ENCODE results near the gene LARGE1.

Gene LARGE1

DNA sequence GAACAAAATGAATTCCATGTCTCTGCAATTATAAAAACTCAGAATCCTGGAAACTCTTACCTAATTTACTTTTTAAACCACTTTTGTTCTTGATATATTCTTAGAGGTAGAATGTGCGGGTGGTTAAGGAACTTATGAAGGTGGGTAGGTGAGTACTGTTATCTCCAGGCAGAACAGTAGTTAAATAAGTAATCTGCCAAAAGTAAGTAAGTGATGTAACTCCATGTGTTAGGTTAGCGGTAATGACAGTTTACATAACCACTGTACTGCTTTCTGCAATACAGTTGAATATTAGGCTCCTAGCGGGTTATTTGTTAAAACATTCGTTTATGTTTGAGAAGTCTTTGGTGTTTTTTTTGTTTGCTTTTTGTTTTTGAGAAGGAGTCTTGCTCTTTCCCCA, 7.1 kb downstream of the LARGE1 start:
- DNase-seq (ENCODE audit: low read depth), result no peak

DNA sequence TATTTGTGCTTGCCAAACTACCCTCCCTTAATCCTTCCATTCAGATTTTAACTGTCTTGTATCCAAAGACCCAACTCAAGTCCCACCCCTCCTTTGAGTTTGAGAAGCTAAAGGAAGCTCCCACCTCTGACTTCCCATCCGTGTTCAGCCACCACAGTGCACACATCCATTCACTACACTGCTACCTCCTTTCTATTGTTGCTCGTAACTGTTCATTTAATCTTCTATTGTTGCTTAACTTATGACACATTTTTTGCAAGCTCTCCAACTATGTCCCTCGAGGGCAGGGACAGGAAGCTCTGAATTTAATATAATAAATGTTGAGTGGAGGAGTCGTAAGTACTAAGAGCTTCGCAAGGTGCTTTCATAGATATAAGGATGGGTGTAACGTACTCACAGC, 10.4 kb downstream of the LARGE1 start:
- no peak for DNase-seq (ENCODE audit: low read depth)

DNA sequence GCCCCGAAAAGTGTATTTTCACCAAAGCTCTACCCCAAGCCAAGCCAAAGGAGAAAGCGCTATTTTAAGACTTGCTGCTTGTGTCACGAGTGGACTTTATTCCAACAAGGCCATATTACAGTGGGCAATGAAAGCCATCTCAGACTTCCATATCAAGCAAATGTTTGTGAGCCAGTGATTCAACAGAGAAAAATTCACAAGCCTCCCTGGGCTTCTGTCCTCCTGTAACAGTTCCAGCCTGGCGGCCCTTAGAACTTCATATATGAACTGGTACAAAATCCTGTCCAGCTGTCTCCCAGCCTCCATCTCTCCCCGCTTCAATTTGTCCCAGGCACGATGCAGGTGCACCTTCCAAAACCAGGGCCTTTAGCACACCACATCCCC, 11.2 kb downstream of the LARGE1 start:
- no peak for DNase-seq (ENCODE audit: low read depth)

DNA sequence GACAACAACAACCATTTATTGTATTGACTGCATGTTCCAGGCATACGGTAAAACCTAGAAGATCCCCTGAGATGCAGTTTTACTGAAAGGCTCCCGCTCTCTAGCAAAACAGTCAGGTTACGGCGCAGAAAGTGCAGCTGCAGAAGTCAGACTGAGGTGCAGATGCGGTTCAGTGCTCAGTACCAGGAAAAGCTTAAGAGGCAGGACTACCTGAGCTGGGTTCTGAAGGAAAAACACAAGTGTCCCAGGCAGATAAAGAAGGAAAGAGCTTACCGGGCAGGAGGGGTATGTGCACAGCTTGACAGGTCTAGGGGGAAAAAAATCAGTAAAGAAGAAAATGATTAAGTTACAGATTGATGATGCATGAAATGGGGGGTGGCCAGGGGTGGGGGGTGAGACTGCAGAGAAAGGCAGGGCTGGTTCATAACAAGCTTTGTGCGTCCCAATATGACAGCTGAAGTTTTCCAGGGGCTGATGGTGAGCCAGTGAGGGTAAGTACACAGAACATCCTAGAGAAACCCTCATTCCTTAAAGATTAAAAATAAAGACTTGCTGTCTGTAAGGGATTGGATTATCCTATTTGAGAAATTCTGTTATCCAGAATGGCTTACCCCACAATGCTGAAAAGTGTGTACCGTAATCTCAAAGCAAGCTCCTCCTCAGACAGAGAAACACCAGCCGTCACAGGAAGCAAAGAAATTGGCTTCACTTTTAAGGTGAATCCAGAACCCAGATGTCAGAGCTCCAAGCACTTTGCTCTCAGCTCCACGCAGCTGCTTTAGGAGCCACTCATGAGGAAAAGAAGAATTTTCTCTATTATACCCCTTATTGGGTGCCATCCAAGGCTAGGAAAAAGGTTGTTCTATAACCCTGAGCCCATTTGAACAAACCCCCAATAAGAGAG, 11.9 kb downstream of the LARGE1 start:
- DNase-seq (ENCODE audit: low read depth), result no peak

DNA sequence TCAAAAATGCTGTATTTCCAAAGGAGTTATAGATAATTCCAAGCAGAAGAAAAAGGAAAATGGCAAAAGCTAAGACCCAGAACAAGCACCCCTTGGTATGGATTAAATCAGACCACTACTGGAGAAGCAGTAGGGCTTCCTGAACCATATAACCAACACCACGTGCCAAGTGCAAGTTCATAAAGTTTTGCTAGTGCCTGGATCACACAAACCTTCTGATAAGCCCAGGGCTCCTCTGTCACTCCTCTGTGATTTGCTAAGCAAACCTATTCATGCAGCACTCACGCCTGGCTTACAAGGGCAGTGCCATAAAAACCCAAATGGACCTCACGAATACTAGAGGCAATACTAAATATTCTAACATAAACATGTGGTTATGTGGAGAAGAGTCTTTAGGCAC, 13.3 kb downstream of the LARGE1 start:
- no peak for DNase-seq (ENCODE audit: low read depth)

DNA sequence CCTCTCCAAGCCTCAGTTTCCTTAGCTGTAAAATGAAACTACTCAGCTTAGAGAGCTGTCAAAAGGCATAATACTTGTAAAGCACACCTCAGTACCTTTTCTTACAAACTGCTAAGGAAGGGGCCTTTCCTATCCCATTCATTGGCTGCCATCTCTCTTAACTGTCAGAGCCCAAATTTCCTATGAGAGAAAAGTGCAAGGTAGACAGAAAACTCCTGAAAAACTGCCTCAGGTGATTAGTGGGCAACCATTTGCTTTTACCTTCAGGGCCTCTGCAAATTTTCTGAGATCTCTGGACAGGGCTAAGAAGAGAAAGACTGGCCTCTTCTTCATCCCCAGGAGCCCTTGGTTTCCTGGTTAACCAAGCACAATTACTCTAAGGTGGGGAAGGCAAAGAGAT, 13.8 kb downstream of the LARGE1 start:
- DNase-seq (ENCODE audit: low read depth), result no peak

DNA sequence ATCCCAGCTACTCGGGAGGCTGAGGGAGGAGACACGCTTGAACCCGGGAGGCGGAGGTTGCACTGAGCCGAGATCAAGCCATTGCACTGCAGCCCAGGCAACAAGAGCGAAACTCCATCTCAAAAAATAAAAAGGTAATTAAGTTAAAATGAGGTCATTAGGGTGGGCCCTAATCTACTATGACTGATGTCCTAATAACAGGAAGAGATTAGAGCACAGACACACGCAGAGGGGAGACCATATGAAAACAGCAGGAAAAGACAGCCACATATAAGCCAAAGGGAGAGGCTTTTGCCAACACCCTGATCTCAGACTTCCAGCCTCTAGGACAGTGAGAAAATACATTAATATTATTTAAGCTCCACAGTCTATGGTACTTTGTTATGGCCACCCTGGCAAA, 17.3 kb downstream of the LARGE1 start:
- no peak for DNase-seq (ENCODE audit: low read depth)

DNA sequence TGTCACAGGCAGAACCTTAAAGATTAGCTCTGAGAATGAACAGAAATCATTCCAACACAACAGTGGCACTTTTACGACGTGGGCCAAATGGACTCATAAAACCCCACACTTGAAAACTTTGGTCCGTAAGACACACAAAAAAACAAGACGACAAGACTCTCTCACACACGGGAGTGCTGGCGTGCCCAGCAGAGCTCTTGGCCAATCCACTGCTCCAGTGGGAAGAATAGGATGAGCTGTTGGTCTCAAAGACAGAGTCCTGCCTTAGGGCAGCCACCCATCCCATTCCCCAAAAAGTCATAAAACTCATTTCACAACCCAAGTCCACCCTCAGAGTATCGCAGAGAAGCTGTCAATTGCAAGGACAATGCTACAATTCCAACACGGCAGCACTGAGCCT, 18.2 kb downstream of the LARGE1 start:
- no peak for DNase-seq (ENCODE audit: low read depth)

DNA sequence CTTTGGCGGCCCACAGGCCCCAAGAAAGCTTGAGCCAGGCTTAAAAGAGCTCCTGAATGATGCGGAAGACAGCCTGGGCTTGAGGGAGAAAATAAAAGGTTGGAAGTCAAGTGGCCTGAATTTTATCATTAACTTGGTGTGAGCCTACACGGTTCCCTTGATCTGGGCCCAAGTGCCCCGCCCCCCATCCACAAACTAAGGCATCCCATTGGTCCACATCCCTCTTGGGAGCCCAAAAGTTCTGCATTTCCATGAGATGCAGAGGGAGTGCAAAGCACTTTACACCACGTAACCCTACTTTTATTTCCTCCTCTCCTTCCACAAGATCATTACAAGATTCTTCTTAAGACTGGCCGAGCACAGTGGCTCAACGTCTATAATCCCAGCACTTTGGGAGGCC, 22.2 kb downstream of the LARGE1 start:
- DNase-seq (ENCODE audit: low read depth), result no peak

DNA sequence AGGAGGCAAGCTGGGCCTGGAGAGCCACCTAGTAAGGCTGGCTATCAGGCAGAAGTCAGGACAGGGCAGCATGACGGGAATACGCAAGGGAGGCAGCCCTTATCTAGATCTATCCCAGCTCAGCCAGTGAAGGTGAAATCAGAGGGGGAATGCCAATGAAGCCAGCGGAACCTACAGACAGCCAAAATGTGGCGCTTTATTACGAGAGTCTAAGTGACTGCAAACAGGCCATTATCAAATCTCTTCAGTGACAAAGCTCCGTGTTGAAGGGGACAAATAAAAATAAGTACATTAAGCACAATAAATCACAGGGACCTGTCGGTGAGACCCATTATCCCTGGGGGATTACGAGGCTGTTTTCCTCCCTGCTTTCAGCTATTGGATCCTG, 22.8 kb downstream of the LARGE1 start:
- DNase-seq (ENCODE audit: low read depth), result no peak

DNA sequence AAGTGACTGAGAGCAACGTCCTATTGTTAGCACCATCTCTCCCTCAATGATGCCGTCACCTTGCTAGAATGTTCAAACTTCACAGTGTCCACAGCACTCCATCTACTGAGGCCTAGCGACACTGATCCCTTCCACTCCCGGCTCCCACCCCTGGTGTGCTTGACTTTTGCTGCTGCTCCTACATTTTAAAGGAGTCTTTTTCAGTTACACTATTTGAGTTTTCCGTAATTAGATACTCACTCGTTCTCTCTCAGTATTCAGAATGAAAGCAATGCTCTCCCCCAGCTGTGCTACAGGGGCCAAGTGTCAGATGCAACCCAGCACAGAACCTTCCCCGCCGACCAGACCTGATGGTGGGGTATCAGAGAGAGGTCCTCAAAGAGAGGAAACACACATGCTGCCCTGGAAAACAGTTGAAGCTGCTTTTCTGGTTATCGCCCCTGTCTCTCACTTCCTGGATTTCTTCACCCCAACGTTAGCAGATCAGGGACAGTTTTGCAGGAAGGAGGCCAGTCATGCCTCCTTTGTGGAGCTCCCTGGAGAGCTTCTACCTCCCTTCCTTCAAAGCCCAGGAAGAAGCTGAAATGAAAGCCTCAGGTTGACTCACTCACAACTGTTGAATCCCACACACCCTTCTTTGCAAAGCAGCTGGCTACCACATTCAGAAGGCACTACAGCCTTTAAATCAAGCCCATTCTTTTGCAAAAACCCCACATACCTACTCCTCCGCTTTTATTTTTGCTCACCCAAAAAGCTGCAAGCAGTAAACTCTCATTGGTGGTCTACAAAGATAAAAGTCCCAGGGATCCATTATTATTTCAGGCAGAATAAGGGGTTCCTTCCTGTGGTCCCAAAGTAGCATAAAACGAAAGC, 23.5 kb downstream of the LARGE1 start:
- no peak for DNase-seq (ENCODE audit: low read depth)

DNA sequence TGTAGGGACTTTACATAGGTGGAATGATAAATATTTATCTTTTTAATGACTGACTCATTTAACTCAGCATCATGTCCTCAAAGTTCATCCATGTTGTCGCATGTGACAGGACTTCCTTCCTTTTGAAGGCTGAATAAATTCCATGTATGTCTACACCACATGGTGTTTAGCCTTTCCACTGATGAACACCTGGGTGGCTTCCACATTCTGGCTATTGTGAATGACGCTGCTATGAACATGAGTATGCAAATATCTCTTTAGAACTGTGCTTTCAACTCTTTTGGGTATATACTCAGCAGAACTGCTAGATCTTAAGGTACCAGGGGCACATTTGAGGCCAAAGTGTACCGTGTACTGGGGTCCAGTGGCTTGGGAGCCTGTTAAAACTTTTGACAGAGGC, 24.1 kb downstream of the LARGE1 start:
- no peak for DNase-seq (ENCODE audit: low read depth)

DNA sequence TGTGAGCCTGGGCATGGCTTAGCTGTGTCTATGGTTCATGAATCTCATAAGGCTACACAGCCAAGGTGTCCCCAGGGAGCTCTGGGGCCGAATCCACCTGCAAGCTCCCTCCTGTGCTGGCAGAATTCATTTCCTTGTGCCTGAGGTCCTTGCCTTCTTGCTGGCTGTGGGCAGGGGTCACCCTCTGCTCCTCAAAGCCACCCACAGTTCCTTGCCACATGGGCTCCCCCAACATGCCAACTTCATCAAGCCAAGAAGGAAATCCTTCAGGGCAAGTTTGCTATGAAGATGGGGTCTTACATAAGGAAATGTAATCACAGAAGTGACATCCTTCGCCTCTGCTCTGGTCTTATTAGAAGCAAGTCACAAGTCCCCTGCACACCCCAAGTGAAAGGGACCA, 24.8 kb downstream of the LARGE1 start:
- DNase-seq (ENCODE audit: low read depth), result no peak

DNA sequence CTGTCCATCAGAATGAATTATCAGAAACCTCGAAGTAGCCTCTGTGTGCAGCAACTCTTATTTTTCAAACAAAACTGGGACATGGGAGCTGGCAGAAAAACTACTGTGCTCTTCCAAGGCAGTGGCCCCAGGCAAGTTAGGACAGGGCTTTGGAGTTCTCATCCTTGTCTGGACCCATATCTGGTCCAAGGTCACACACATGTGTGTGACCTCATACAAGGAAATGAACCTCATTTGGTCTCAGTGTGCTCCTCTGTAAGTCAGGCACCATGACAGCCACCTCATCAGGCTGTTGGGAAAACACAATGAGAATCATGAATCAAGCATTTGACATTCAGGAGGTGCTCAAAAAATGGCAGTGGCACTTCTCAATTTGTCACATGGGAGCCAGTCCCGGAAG, 25.8 kb downstream of the LARGE1 start:
- DNase-seq (ENCODE audit: low read depth), result no peak

DNA sequence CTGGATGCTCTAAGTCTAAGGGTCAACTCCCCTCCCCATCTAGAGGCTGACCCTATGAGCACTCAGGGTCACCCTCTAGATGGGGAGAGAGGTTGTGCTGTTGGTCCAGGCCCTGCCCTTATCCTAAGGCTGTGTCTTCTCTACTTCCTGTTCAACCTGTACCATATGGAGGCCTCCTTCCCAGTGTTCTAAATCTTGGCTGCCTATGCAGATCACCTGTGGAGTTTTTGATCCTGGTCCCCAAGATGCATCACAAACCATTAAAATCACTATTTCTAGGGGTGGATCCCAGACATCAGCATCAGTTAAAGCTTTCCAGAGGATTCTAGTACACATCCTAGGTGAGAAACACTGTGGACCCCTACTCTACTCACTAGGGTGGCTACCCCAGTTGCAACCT, 26.2 kb downstream of the LARGE1 start:
- DNase-seq (ENCODE audit: low read depth), result no peak

DNA sequence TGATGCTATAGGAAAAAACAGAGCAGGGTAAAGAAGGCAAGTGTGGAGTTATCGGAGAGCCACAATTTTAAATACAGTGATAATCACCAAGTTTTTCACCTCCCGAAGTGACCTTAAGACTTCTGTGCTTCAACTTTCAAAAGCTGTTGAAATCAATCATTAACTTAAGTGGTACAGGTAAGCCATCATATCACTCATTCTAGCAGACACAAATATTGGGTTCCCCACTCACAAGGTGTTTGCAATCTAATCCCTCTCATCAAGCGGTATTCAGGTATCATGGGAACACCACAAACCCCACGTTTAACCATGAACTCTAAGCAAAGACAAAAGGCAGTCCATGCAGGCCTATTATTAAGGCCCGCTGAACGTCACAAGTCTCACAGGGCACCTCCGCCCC, 26.8 kb downstream of the LARGE1 start:
- DNase-seq (ENCODE audit: low read depth), result no peak

DNA sequence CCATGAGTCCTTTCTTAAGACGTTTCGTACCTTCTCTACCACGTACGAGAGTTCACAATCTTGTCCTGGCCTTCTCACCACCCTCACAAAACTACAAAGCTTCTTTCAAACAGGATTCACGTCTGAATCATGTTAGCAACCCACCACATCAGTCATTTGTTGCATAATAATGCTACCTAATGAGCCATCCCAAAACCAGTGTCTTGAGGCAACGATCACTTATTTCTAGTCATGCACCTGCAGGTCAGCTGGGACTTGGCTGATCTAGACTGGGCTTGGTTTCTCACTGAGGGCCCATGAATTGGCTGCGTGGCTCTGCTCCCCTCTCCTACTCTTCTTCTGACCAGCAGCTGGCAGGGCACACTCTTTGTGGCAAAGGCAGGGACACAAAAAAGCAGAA, 28.3 kb downstream of the LARGE1 start:
- no peak for DNase-seq (ENCODE audit: low read depth)

DNA sequence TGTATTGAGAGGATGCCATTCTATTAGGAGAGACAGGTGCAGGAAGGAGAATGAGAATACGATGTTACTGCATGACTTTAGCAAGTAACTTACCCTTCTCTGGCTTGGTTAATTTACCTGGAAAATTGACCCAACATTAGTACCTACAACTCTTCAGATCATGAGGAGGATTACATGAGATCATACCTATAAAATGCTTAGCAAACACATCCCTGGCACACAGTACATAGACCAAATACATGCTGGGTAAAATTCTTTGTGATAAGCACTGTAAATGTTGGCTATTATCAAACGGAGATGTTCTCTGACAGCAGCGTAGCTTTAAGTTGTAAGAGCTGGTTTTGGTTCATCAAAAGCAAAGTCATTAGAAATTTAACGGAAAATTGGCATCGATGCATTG, 28.8 kb downstream of the LARGE1 start:
- DNase-seq (ENCODE audit: low read depth), result no peak

DNA sequence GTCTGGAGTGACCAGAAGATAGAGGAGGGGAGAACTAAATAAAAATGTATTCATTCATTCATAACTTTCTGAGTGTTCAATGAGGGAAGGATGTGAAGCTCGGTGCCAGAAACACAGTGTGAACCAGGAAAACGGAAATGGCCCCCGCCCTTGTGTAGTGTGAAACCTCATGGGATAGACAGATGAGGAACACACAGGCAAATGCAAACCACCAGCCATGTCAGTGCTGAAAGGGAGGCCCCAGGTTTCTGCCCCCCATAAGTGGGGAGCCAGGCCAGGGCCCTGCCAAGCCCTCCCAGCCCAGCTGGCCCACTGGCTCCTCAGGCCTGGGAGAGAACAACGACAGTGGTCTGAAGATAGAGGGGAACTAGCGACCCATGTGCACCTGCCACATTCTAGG, 30.5 kb downstream of the LARGE1 start:
- DNase-seq (ENCODE audit: low read depth), result no peak

DNA sequence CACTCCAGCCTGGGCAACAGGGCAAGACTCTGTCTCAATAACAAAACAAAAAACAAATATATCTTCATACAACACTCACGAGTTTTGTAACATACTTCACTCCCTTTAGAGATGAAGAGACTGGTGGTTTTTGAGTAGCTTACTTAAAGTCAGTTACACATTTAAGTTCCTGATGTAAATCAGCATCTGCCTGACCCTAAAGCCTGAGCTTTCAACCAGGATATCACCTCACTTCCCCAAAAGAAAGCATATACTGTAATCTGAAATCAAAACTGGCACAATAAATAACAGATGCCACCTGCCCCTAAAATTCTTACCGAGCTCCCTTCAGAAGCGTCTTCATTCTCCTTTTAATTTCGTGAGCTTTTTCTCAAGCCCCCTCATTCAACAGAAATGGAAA, 31.5 kb downstream of the LARGE1 start:
- no peak for DNase-seq (ENCODE audit: low read depth)

DNA sequence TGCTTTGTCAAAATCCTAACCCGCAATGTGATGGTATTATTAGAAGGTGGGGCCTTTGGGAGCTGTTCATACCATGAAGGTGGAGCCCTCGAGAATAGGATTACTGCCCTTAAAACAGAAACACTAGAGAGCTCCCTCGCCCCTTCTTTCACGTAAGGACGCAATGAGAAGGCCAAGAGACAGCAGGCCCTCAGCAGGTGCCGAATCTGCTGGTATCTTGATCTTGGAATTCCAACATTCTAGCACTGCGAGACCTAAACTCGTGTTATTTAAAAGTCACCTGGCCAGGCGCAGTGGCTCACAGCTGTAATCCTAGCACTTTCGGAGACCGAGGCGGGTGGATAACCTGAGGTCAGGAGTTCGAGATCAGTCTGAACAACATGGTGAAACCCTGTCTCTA, 33.1 kb downstream of the LARGE1 start:
- no peak for DNase-seq (ENCODE audit: low read depth)

DNA sequence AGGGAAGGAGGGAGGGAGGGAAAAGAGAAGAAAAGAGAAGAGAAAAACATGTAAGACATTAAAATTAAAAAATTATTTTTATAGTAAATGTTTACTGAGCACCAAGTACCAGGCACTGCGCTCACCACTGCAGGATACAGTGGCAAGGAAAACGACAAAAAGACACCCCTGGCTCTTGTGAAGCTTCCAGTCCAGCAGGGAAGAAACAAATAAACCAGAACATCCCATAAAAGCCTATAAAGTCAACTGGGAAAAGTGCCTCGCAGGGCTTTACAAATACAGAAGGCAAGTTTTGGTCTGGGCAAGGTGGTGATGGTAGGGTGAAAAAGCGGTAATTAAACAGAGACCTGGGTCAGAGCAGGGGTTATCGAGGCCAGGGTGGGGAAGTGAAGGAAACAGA, 33.6 kb downstream of the LARGE1 start:
- DNase-seq (ENCODE audit: low read depth), result no peak

DNA sequence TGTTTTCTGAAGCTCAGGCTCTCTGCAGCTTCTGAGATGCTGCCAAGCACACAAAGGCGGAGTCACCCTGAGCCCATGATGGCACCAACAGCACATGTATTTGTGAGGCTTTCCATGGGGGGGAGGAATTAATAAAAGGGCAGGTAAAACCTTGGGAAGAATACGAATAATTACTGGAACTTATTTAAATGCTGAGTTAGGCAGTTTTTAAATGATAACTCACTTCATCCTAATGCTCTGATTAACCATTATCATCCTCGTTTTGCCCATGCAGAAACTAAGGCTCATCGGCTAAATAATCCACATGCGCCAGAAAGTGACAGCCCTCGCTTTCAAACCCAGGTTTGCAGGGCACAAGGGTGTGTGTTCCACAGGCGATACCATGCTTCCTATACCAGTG, 35.4 kb downstream of the LARGE1 start:
- no peak for DNase-seq (ENCODE audit: low read depth)
